GM12878 (cell line): ENCODE data around the gene PGM2L1. TPM values are rescaled to one million over a fixed set of nuclear protein-coding genes. Genes with fewer than 3 reads are reported as not detected.

Source experiments
- ATAC-seq: fragments of 200-7000 bp; cut with Tn5 transposase; 3 replicates; pipeline ENCODE4 v1.9.1; 2020; ENCODE audit warnings: mild to moderate bottlenecking, moderate library complexity
- BruUV-seq: library from RNA; stranded (reverse); fragments of 400-500 nt; replicated peaks from 2 replicates; lab custom pipeline; 2021; lab: Mats Ljungman, UMichigan
- CTCF ChIA-PET: fragments of 300-600 bp; sonication (Branson Sonifier 250); formaldehyde crosslinking; extraction: SDS; loops from one replicate; lab custom pipeline; 2021; ENCODE audit warnings: inconsistent platforms; lab: Yijun Ruan, JAX
- POLR2A ChIA-PET: fragments of 350-600 bp; formaldehyde crosslinking; extraction: SDS; loops from one replicate; lab custom pipeline; 2021; ENCODE audit warnings: inconsistent platforms; lab: Charles Lee
- RAD21 ChIA-PET: fragments of 300-600 bp; sonication (Branson Sonifier 250); formaldehyde crosslinking; loops from one replicate; lab custom pipeline; 2023; ENCODE audit warnings: antibody characterized with exemption; ENCODE audit not compliant: unreplicated experiment; lab: Charles Lee
- SMC1A ChIA-PET: fragments of 300-600 bp; sonication (Branson Sonifier 250); formaldehyde crosslinking; loops from one replicate; lab custom pipeline; 2023; ENCODE audit not compliant: unreplicated experiment, uncharacterized antibody; lab: Charles Lee
- DNase-seq: peaks from one replicate; pipeline ENCODE4 v3.0.0-alpha.2; 2011; ENCODE audit warnings: low read depth, low spot score
- FAIRE-seq: peaks from 3 replicates; lab custom pipeline; 2011; peaks lifted over from hg19 to GRCh38; lab: Jason Lieb, UNC
- H2AFZ ChIP-seq: 2 replicates; pipeline ENCODE4 v1.6.0; 2011; ENCODE audit warnings: low read depth, low read length, control low read depth; ENCODE audit not compliant: control insufficient read depth
- H3K27ac ChIP-seq: 2 replicates; pipeline ENCODE4 v1.5.1; 2011; ENCODE audit warnings: control low read depth; ENCODE audit not compliant: control insufficient read depth, insufficient read depth
- H3K27me3 ChIP-seq, 2 experiments: replicated peaks in 1 of 2; 2 replicates each; pipeline versions ENCODE4 v1.6.0 to v1.6.1; 2011; ENCODE audit warnings: low read length in 1 of 2; ENCODE audit not compliant: control insufficient read depth in 2 of 2, insufficient read depth in 2 of 2
- H3K36me3 ChIP-seq, 2 experiments: 2 replicates each; pipeline ENCODE4 v1.5.1; 2011; ENCODE audit warnings: low read length in 1 of 2; ENCODE audit not compliant: control insufficient read depth in 2 of 2, insufficient read depth in 2 of 2
- H3K4me1 ChIP-seq: 2 replicates; pipeline ENCODE4 v1.6.1; 2011; ENCODE audit warnings: mild to moderate bottlenecking, low read length, moderate library complexity, mixed read lengths; ENCODE audit not compliant: control insufficient read depth, insufficient read depth
- H3K4me2 ChIP-seq: 2 replicates; pipeline ENCODE4 v1.6.0; 2011; ENCODE audit warnings: control low read depth; ENCODE audit not compliant: control insufficient read depth, insufficient read depth
- H3K4me3 ChIP-seq: fragments of 200-600 bp; sonication (generic); 2 replicates; pipeline ENCODE4 v1.5.1; 2016
- H3K79me2 ChIP-seq: 2 replicates; pipeline ENCODE4 v1.6.0; 2011; ENCODE audit warnings: low read length; ENCODE audit not compliant: control insufficient read depth, insufficient read depth
- H3K9ac ChIP-seq: 2 replicates; pipeline ENCODE4 v1.8.0; 2011; ENCODE audit warnings: low read length, control low read depth, mixed read lengths; ENCODE audit not compliant: control insufficient read depth, insufficient read depth
- H3K9me3 ChIP-seq: replicated peaks from 3 replicates; pipeline ENCODE4 v1.5.1; 2011; ENCODE audit warnings: mild to moderate bottlenecking, low read length; ENCODE audit not compliant: control insufficient read depth, insufficient read depth
- H4K20me1 ChIP-seq: 2 replicates; pipeline ENCODE4 v1.6.0; 2011; ENCODE audit not compliant: control insufficient read depth, insufficient read depth
- EED ChIP-seq: sonication (generic); IDR thresholded peaks from 2 replicates; pipeline ENCODE4 v1.6.1; 2016; ENCODE audit warnings: antibody characterized with exemption, low read depth
- HDGF ChIP-seq: fragments of 450-650 bp; IDR thresholded peaks from 2 replicates; pipeline ENCODE4 v1.6.1; 2016; ENCODE audit warnings: antibody characterized with exemption
- NFXL1 ChIP-seq: fragments of 450-650 bp; IDR thresholded peaks from 2 replicates; pipeline ENCODE4 v1.6.1; 2017; ENCODE audit warnings: antibody characterized with exemption, mild to moderate bottlenecking, borderline replicate concordance
- NR2F1 ChIP-seq: fragments of 450-650 bp; conservative IDR thresholded peaks from 2 replicates; pipeline ENCODE4 v1.6.1; 2017; ENCODE audit warnings: mild to moderate bottlenecking
- SIN3A ChIP-seq: IDR thresholded peaks from 2 replicates; pipeline ENCODE4 v1.6.1; 2012; ENCODE audit warnings: low read depth, low read length, improper control_type of control experiment
- YBX1 ChIP-seq: fragments of 450-650 bp; IDR thresholded peaks from 2 replicates; pipeline ENCODE4 v1.6.1; 2016; ENCODE audit warnings: antibody characterized with exemption
- ZNF274 ChIP-seq: IDR thresholded peaks from one replicate; pipeline ENCODE4 v1.8.0; 2011; ENCODE audit not compliant: insufficient read length, insufficient read depth
- ZZZ3 ChIP-seq: IDR thresholded peaks from 2 replicates; pipeline ENCODE4 v1.6.1; 2011; ENCODE audit warnings: low read depth; ENCODE audit not compliant: control insufficient read depth, insufficient read length
- WGBS: methylation state at CpG from one replicate; pipeline ENCODE4 v1.1.6; 2016; ENCODE audit warnings: low lambda C conversion rate; ENCODE audit not compliant: insufficient replicate concordance, insufficient coverage; ENCODE audit errors: missing lambda C conversion rate; 5-methylcytosine and 5-hydroxymethylcytosine counted together
- in situ Hi-C: fragments of 300-500 bp; cut with MboI; formaldehyde crosslinking; loops from 9 replicates; pipeline ENCODE4 v1.14.3; 2018; ENCODE audit warnings: mixed read lengths
- intact Hi-C: fragments of 100-400 bp; cut with micrococcal nuclease; formaldehyde crosslinking; loops from one replicate; pipeline ENCODE4 v1.14.2; 2022; ENCODE audit not compliant: unreplicated experiment
- polyA plus RNA-seq, 11 experiments: library from polyadenylated mRNA; depleted of rRNA in 4 of 11; unstranded in 6 of 11; stranded (reverse) in 5 of 11; fragments of >200 nt; fragmentation: Nextera tagmentation in 4 of 11; fragmentation: Illumina TruSeq in 1 of 11; extraction: Ambion mirVana in 4 of 11; extraction: Trizol in 1 of 11; gene quantifications; 1 replicate in 1 of 11; 2 replicates in 10 of 11; pipeline versions ENCODE4 v1.2.1 to v1.2.3, GENCODE V29; 2011 to 2016; ENCODE audit warnings: inconsistent platforms in 2 of 11, missing spikeins in 2 of 11, low read depth in 1 of 11
- total RNA-seq, 4 experiments: library from RNA; depleted of rRNA in 3 of 4; stranded (reverse); fragments of >200 nt in 3 of 4; fragmentation: Illumina TruSeq in 1 of 4; extraction: Trizol in 1 of 4; gene quantifications; 2 replicates each; pipeline versions ENCODE4 v1.2.1 to v1.2.3, GENCODE V29; 2013 to 2021
- TF ChIP-seq, protein P1 (sequence below): fragments of 150-350 bp; IDR thresholded peaks from 2 replicates; pipeline ENCODE4 v1.6.1; 2014; ENCODE audit warnings: mild to moderate bottlenecking, low read depth, low read length
- TF ChIP-seq, protein P2 (sequence below): IDR thresholded peaks from 2 replicates; pipeline ENCODE4 v1.6.1; 2012; ENCODE audit warnings: mild to moderate bottlenecking, low read depth, low read length
- TF ChIP-seq, protein P3 (sequence below): fragments of 450-650 bp; IDR thresholded peaks from 2 replicates; pipeline ENCODE4 v1.6.1; 2016; ENCODE audit warnings: mild to moderate bottlenecking, moderate library complexity, borderline replicate concordance

The PGM2L1 gene
- total and polyA plus RNA-seq, 10 of the 15 experiments (the other 5 are each of a cell fraction or from before 2014, with no cell fraction given) = 0.04 to 0.20 (median 0.13) TPM; not detected in 1

DNA sequence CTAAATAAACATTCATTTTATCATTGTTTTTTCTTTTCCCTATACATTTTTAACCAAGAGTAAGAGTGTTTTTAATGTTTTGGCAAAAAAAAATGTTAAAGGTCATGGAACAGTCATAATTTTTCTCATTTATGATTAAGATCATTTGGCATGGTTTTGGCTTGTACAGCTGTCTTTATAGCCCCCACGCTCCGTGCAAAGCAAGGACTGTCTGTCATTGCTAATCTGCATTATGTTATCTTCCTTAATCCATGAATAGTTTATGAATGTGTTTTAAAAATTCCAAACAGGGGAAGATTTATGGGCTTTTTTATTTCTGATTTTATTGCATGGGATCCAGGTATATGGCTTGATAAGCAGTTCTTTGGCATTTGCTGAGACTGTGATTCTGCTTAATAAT, 28.1 kb downstream of the PGM2L1 start:
- 59% methylated on average over 2 of the region's 2 CpGs for WGBS
- ChIA-PET CTCF (interaction anchor here (0.6 to 0.8 kb wide), 2 partner anchors 11 to 79 kb away, joined by 3 read pairs; no protein-coding TSS in a partner anchor), POLR2A (no interaction called here)

More for the DNA sequence above, 28.1 kb downstream of the PGM2L1 start:
- Histone ChIP-seq H2AFZ (no peak overlapping the region), H4K20me1 (no peaks in the 10 kb centered on the region), H3K27me3 (no peaks in the 10 kb centered on the region), H3K9me3 (no peaks in the 10 kb centered on the region), H3K4me2 (no peak overlapping the region), H3K27ac (no peak overlapping the region), H3K4me3 (no peak overlapping the region), H3K9ac (no peak overlapping the region), H3K79me2 (no peaks in the 10 kb centered on the region), H3K4me1 (no peaks in the 10 kb centered on the region), H3K36me3 (no peaks in the 10 kb centered on the region)
- ChIA-PET SMC1A (interaction anchor here (1.0 kb wide), 1 partner anchor 11 kb away, joined by 4 read pairs; no protein-coding TSS in a partner anchor), RAD21 (no interaction called here)
- TF ChIP-seq EED (no peak), ZZZ3 (no peak), ZNF274 (no peak), NR2F1 (no peak), SIN3A (no peak), HDGF (no peak), NFXL1 (no peak), YBX1 (no peak)
- TF ChIP-seq, protein P1, sequence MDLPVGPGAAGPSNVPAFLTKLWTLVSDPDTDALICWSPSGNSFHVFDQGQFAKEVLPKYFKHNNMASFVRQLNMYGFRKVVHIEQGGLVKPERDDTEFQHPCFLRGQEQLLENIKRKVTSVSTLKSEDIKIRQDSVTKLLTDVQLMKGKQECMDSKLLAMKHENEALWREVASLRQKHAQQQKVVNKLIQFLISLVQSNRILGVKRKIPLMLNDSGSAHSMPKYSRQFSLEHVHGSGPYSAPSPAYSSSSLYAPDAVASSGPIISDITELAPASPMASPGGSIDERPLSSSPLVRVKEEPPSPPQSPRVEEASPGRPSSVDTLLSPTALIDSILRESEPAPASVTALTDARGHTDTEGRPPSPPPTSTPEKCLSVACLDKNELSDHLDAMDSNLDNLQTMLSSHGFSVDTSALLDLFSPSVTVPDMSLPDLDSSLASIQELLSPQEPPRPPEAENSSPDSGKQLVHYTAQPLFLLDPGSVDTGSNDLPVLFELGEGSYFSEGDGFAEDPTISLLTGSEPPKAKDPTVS = no peak
- TF ChIP-seq, protein P2, sequence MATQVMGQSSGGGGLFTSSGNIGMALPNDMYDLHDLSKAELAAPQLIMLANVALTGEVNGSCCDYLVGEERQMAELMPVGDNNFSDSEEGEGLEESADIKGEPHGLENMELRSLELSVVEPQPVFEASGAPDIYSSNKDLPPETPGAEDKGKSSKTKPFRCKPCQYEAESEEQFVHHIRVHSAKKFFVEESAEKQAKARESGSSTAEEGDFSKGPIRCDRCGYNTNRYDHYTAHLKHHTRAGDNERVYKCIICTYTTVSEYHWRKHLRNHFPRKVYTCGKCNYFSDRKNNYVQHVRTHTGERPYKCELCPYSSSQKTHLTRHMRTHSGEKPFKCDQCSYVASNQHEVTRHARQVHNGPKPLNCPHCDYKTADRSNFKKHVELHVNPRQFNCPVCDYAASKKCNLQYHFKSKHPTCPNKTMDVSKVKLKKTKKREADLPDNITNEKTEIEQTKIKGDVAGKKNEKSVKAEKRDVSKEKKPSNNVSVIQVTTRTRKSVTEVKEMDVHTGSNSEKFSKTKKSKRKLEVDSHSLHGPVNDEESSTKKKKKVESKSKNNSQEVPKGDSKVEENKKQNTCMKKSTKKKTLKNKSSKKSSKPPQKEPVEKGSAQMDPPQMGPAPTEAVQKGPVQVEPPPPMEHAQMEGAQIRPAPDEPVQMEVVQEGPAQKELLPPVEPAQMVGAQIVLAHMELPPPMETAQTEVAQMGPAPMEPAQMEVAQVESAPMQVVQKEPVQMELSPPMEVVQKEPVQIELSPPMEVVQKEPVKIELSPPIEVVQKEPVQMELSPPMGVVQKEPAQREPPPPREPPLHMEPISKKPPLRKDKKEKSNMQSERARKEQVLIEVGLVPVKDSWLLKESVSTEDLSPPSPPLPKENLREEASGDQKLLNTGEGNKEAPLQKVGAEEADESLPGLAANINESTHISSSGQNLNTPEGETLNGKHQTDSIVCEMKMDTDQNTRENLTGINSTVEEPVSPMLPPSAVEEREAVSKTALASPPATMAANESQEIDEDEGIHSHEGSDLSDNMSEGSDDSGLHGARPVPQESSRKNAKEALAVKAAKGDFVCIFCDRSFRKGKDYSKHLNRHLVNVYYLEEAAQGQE = no peak
- TF ChIP-seq, protein P3, sequence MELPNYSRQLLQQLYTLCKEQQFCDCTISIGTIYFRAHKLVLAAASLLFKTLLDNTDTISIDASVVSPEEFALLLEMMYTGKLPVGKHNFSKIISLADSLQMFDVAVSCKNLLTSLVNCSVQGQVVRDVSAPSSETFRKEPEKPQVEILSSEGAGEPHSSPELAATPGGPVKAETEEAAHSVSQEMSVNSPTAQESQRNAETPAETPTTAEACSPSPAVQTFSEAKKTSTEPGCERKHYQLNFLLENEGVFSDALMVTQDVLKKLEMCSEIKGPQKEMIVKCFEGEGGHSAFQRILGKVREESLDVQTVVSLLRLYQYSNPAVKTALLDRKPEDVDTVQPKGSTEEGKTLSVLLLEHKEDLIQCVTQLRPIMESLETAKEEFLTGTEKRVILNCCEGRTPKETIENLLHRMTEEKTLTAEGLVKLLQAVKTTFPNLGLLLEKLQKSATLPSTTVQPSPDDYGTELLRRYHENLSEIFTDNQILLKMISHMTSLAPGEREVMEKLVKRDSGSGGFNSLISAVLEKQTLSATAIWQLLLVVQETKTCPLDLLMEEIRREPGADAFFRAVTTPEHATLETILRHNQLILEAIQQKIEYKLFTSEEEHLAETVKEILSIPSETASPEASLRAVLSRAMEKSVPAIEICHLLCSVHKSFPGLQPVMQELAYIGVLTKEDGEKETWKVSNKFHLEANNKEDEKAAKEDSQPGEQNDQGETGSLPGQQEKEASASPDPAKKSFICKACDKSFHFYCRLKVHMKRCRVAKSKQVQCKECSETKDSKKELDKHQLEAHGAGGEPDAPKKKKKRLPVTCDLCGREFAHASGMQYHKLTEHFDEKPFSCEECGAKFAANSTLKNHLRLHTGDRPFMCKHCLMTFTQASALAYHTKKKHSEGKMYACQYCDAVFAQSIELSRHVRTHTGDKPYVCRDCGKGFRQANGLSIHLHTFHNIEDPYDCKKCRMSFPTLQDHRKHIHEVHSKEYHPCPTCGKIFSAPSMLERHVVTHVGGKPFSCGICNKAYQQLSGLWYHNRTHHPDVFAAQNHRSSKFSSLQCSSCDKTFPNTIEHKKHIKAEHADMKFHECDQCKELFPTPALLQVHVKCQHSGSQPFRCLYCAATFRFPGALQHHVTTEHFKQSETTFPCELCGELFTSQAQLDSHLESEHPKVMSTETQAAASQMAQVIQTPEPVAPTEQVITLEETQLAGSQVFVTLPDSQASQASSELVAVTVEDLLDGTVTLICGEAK = no peak
- ATAC-seq = no peak
- BruUV-seq = no TSS peak
- no peak for DNase-seq
- in situ Hi-C loops (no loop called here), intact Hi-C loops (no loop called here)
- FAIRE-seq = no peak
